HepG2 (cell line): ENCODE data around the gene KIF6. TPM values are rescaled to one million over a fixed set of nuclear protein-coding genes. Genes with fewer than 3 reads are reported as not detected.

ENCODE experiments used
- ATAD3A ChIP-seq: sonication (generic); formaldehyde crosslinking; IDR thresholded peaks from 2 replicates; pipeline ENCODE4 v1.4.0; 2020; ENCODE audit warnings: missing genetic modification reagents
- ATF4 ChIP-seq, 2 experiments: fragments of 450-650 bp in 1 of 2; sonication (generic) in 1 of 2; formaldehyde crosslinking; IDR thresholded peaks; 2 replicates each; pipeline versions ENCODE4 v1.5.0 to v1.8.0; 2020 to 2022; ENCODE audit warnings: mild to moderate bottlenecking in 1 of 2, missing genetic modification reagents in 1 of 2
- ATF7 ChIP-seq, 2 experiments: fragments of 450-650 bp in 1 of 2; sonication (generic) in 1 of 2; formaldehyde crosslinking in 1 of 2; IDR thresholded peaks; 2 replicates each; pipeline versions ENCODE4 v1.4.0 to v1.6.1; 2016 to 2020; ENCODE audit warnings: antibody characterized with exemption in 1 of 2, mild to moderate bottlenecking in 1 of 2, missing genetic modification reagents in 1 of 2
- ATF7-NPFF ChIP-seq: sonication (generic); formaldehyde crosslinking; IDR thresholded peaks from 2 replicates; pipeline ENCODE4 v1.8.1; 2023; ENCODE audit warnings: mild to moderate bottlenecking, low read depth, missing genetic modification reagents, moderate library complexity
- CBFB ChIP-seq: sonication (generic); formaldehyde crosslinking; IDR thresholded peaks from 2 replicates; pipeline ENCODE4 v1.4.0; 2020; ENCODE audit warnings: missing genetic modification reagents
- FOXK1 ChIP-seq: sonication (generic); formaldehyde crosslinking; IDR thresholded peaks from 2 replicates; pipeline ENCODE4 v1.4.0; 2020; ENCODE audit warnings: low read depth, missing genetic modification reagents, borderline replicate concordance
- FOXP1 ChIP-seq, 2 experiments: fragments of 450-650 bp in 1 of 2; IDR thresholded peaks; 2 replicates each; pipeline ENCODE4 v1.6.1; 2017 to 2018; ENCODE audit warnings: antibody characterized with exemption in 1 of 2
- HNF4G ChIP-seq, 2 experiments: sonication (generic) in 1 of 2; formaldehyde crosslinking in 1 of 2; IDR thresholded peaks; 2 replicates each; pipeline versions ENCODE4 v1.4.0 to v1.6.1; 2011 to 2020; ENCODE audit warnings: borderline replicate concordance in 2 of 2, low read depth in 2 of 2, mild to moderate bottlenecking in 2 of 2, low read length in 1 of 2, missing genetic modification reagents in 1 of 2, moderate library complexity in 1 of 2
- MTF2 ChIP-seq: sonication (generic); formaldehyde crosslinking; IDR thresholded peaks from 2 replicates; pipeline ENCODE4 v1.5.0; 2020; ENCODE audit warnings: missing genetic modification reagents, borderline replicate concordance
- NAIF1 ChIP-seq: sonication (generic); formaldehyde crosslinking; IDR thresholded peaks from 2 replicates; pipeline ENCODE4 v1.5.0; 2020; ENCODE audit warnings: mild to moderate bottlenecking, missing genetic modification reagents, borderline replicate concordance
- RBM22 ChIP-seq: fragments of 200-400 bp; formaldehyde crosslinking; optimal IDR thresholded peaks from 2 replicates; pipeline ENCODE3; 2017; ENCODE audit warnings: mild to moderate bottlenecking, low read length, moderate library complexity
- RORA ChIP-seq: sonication (generic); formaldehyde crosslinking; IDR thresholded peaks from 2 replicates; pipeline ENCODE4 v1.5.0; 2020; ENCODE audit warnings: mild to moderate bottlenecking, missing genetic modification reagents, moderate library complexity
- SYNCRIP ChIP-seq: fragments of 200-400 bp; formaldehyde crosslinking; IDR thresholded peaks from 2 replicates; pipeline ENCODE4 v1.6.1; 2018; ENCODE audit warnings: mild to moderate bottlenecking, low read depth, low read length; ENCODE audit not compliant: insufficient read depth
- ZBTB44 ChIP-seq: sonication (generic); formaldehyde crosslinking; IDR thresholded peaks from 2 replicates; pipeline ENCODE4 v1.4.0; 2020; ENCODE audit warnings: missing genetic modification reagents
- ZFP82 ChIP-seq: sonication (generic); formaldehyde crosslinking; IDR thresholded peaks from 2 replicates; pipeline ENCODE4 v1.5.1; 2020; ENCODE audit warnings: mild to moderate bottlenecking, missing genetic modification reagents, borderline replicate concordance
- ZNF563 ChIP-seq: sonication (generic); formaldehyde crosslinking; IDR thresholded peaks from 2 replicates; pipeline ENCODE4 v1.8.0; 2022; ENCODE audit warnings: mild to moderate bottlenecking, moderate library complexity, missing genetic modification reagents
- ZNF646 ChIP-seq: sonication (generic); formaldehyde crosslinking; IDR thresholded peaks from 2 replicates; pipeline ENCODE4 v1.9.0; 2021; ENCODE audit warnings: mild to moderate bottlenecking, missing genetic modification reagents
- ZNF674 ChIP-seq: sonication (generic); formaldehyde crosslinking; IDR thresholded peaks from 2 replicates; pipeline ENCODE4 v1.5.0; 2020; ENCODE audit warnings: low read depth, mild to moderate bottlenecking, missing genetic modification reagents
- polyA plus RNA-seq, 8 experiments: library from polyadenylated mRNA; depleted of rRNA in 3 of 8; stranded (reverse) in 7 of 8; unstranded in 1 of 8; fragments of >200 nt; fragmentation: Illumina TruSeq in 4 of 8; extraction: Trizol in 4 of 8; gene quantifications; 2 replicates each; pipeline versions ENCODE4 v1.2.1 to v1.2.3, GENCODE V29; 2011 to 2016; ENCODE audit warnings: low read depth in 4 of 8, missing spikeins in 1 of 8, mixed read lengths in 1 of 8; ENCODE audit not compliant: insufficient read depth in 1 of 8
- total RNA-seq, 5 experiments: library from RNA; depleted of rRNA; stranded (reverse); fragments of >200 nt; fragmentation: Illumina TruSeq; extraction: Trizol; gene quantifications; 2 replicates each; pipeline ENCODE4 v1.2.3, GENCODE V29; 2016; ENCODE audit warnings: low read depth in 1 of 5

Gene KIF6
- total and polyA plus RNA-seq, 2 of the 13 experiments (the other 11 are each of a cell fraction or from before 2014, with no cell fraction given) = 0.04 to 0.27 TPM

- TF ChIP-seq ATF7 (IDR thresholded peaks at IDR 0.05) (no peak), ATF7 (CRISPR knock-in tag; IDR thresholded peaks at IDR 0.05) (no peak), ZNF646 (CRISPR knock-in tag) (no peak), FOXP1 (IDR thresholded peaks at IDR 0.05) (no peak), FOXP1 (CRISPR knock-in tag; IDR thresholded peaks at IDR 0.05) (peak; percentile 74), ZNF563 (no peak), CBFB (CRISPR knock-in tag) (no peak), HNF4G (IDR thresholded peaks at IDR 0.05; ENCODE audit: borderline replicate concordance, low read depth, low read length) (0 out of 2 replicates have a peak, but pooled peaks have one; percentile 37), HNF4G (CRISPR knock-in tag; IDR thresholded peaks at IDR 0.05; ENCODE audit: borderline replicate concordance, low read depth) (no peak), FOXK1 (CRISPR knock-in tag) (peak; percentile 61; the same call in 1 of the 2 replicates), ZNF674 (CRISPR knock-in tag) (no peak), ZFP82 (CRISPR knock-in tag) (no peak), ZBTB44 (CRISPR knock-in tag) (no peak), ATF7-NPFF (CRISPR knock-in tag) (no peak), RBM22 (no peak), ATAD3A (no peak), RORA (CRISPR knock-in tag) (no peak), ATF4 (CRISPR knock-in tag; IDR thresholded peaks at IDR 0.05) (peak in 1 of 2 experiments; percentile 73; a peak in 2 of 4 replicates), MTF2 (CRISPR knock-in tag) (no peak), SYNCRIP (no peak), NAIF1 (CRISPR knock-in tag) (no peak)
Observed at GRCh38 chr6:39298061-39298460, 427.1 kb downstream of the KIF6 start (continued).
